Liver (tissue), 9 donors: ENCODE data around the gene LEMD1. TPM values are rescaled to one million over a fixed set of nuclear protein-coding genes. Genes with fewer than 3 reads are reported as not detected.

Experiments used
- DNase-seq: peaks from one replicate; pipeline ENCODE4 v3.0.0-alpha.2; 2017; ENCODE audit warnings: low spot score
- H3K27ac ChIP-seq, 2 donors: one replicate each; pipeline ENCODE4 v1.7.0; 2013; ENCODE audit warnings: inconsistent platforms in 2 of 2, low read length in 2 of 2, control low read depth in 1 of 2, low read depth in 1 of 2, mild to moderate bottlenecking in 1 of 2
- H3K27me3 ChIP-seq, 4 donors: one replicate each; pipeline versions ENCODE4 v1.6.1 to v1.7.0; 2013; ENCODE audit warnings: low read length in 3 of 4, inconsistent platforms in 1 of 4, mild to moderate bottlenecking in 1 of 4, moderate library complexity in 1 of 4; ENCODE audit not compliant: control insufficient read depth in 4 of 4, insufficient read depth in 4 of 4
- H3K36me3 ChIP-seq, 4 donors: one replicate each; pipeline versions ENCODE4 v1.6.1 to v1.7.0; 2013; ENCODE audit warnings: low read length in 3 of 4, mild to moderate bottlenecking in 3 of 4, low read depth in 1 of 4, moderate library complexity in 1 of 4; ENCODE audit not compliant: control insufficient read depth in 4 of 4, insufficient read depth in 3 of 4
- H3K4me1 ChIP-seq, 4 donors: one replicate each; pipeline versions ENCODE4 v1.6.1 to v1.7.0; 2013; ENCODE audit warnings: low read length in 3 of 4, mild to moderate bottlenecking in 3 of 4, moderate library complexity in 1 of 4; ENCODE audit not compliant: control insufficient read depth in 4 of 4, insufficient read depth in 4 of 4
- H3K4me3 ChIP-seq, 3 donors: one replicate each; pipeline versions ENCODE4 v1.6.1 to v1.7.0; 2013; ENCODE audit warnings: low read length in 3 of 3, control low read depth in 1 of 3, low read depth in 1 of 3, mild to moderate bottlenecking in 1 of 3
- H3K9ac ChIP-seq, 2 donors: one replicate each; pipeline ENCODE4 v1.7.0; 2013; ENCODE audit warnings: low read length in 2 of 2, mild to moderate bottlenecking in 2 of 2, moderate library complexity in 2 of 2, control low read depth in 1 of 2, low read depth in 1 of 2
- H3K9me3 ChIP-seq, 4 donors: one replicate each; pipeline versions ENCODE4 v1.6.1 to v1.7.0; 2013; ENCODE audit warnings: low read length in 3 of 4; ENCODE audit not compliant: control insufficient read depth in 4 of 4
- ATF3 ChIP-seq: IDR thresholded peaks from 2 replicates; pipeline ENCODE4 v1.6.1; 2016; ENCODE audit warnings: antibody characterized with exemption
- FOXA2 ChIP-seq: IDR thresholded peaks from 2 replicates; pipeline ENCODE4 v1.6.1; 2016; ENCODE audit warnings: antibody characterized with exemption
- HNF4A ChIP-seq, 2 donors: conservative IDR thresholded peaks; 2 replicates each; pipeline ENCODE4 v1.6.1; 2016; ENCODE audit warnings: antibody characterized with exemption in 2 of 2, mild to moderate bottlenecking in 2 of 2
- HNF4G ChIP-seq: IDR thresholded peaks from 2 replicates; pipeline ENCODE4 v1.6.1; 2016; ENCODE audit warnings: antibody characterized with exemption
- JUND ChIP-seq, 2 donors: IDR thresholded peaks; 2 replicates each; pipeline ENCODE4 v1.6.1; 2016; ENCODE audit warnings: antibody characterized with exemption in 2 of 2
- MAX ChIP-seq: IDR thresholded peaks from 2 replicates; pipeline ENCODE4 v1.6.1; 2016; ENCODE audit warnings: antibody characterized with exemption
- NR2F2 ChIP-seq: IDR thresholded peaks from 2 replicates; pipeline ENCODE4 v1.6.1; 2016; ENCODE audit warnings: antibody characterized with exemption
- RAD21 ChIP-seq, 2 donors: IDR thresholded peaks; 2 replicates each; pipeline ENCODE4 v1.6.1; 2016; ENCODE audit warnings: antibody characterized with exemption in 2 of 2, mild to moderate bottlenecking in 2 of 2
- SP1 ChIP-seq: IDR thresholded peaks from 2 replicates; pipeline ENCODE4 v1.6.1; 2018; ENCODE audit warnings: antibody characterized with exemption, mild to moderate bottlenecking
- WGBS: extraction: QIAGEN DNeasy Blood & Tissue Kit; methylation state at CpG from one replicate; pipeline ENCODE4 v1.1.7; 2013; 5-methylcytosine and 5-hydroxymethylcytosine counted together
- polyA plus RNA-seq, 2 donors: library from polyadenylated mRNA; stranded (reverse) in 1 of 2; unstranded in 1 of 2; fragments of 200-250 nt in 1 of 2; fragments of >200 nt in 1 of 2; fragmentation: Nextera tagmentation in 1 of 2; extraction: Ambion mirVana in 1 of 2; gene quantifications; one replicate each; pipeline versions ENCODE4 v1.2.1 to v1.2.3, GENCODE V29; 2013 to 2015
- total RNA-seq, 2 donors: library from RNA; depleted of rRNA; stranded (reverse); fragments of >200 nt; gene quantifications; one replicate each; pipeline ENCODE4 v1.2.3, GENCODE V29; 2014
- TF ChIP-seq, protein P1 (sequence below): IDR thresholded peaks from 2 replicates; pipeline ENCODE4 v1.6.1; 2016; ENCODE audit warnings: antibody characterized with exemption
- TF ChIP-seq, protein P2 (sequence below): fragments of 150-350 bp; IDR thresholded peaks from 2 replicates; pipeline ENCODE4 v1.5.1; 2017; ENCODE audit warnings: improper control_type of control experiment, low read depth, low read length; ENCODE audit not compliant: missing input control
- donor health status: healthy.
- donor health status: healthy.
- donor health status: healthy.
- donor health status: healthy.
- donor health status: healthy.

The LEMD1 gene
- total and polyA plus RNA-seq, 4 donors = not detected

DNA sequence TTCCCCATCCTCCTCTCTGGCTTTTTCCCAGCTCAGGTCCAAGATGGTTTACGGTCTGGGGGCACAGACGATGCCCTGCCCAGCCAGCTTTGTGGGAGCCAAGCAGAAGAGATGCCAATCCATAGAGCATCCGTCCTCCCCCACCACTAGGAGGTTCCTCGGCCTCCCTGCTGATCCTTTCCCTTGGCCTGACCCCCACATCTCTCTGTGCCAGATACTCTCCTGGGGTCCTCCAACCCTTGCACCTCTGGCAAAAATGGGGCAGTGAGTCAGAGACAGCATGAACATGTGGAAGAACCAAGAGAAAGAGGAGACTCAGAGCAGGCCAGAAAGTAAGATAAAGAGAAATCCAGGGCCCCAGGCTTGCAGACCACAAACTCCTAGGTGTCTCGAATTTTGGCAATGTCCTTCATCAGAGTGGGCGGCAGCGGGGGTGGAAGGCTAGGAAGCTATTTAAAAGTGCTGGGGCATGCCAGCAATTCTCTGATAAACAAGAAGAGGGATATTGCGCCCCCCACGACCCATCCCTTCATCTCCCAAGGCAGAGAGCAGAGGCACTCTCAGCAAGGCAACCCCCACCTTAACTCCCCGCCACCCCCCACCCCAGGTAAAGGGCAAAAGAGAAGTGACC lies 22.6 kb upstream of the LEMD1 start (continued):
- TF ChIP-seq SP1 (no peak), HNF4A (conservative IDR thresholded peaks at IDR 0.05) (no peak), MAX (no peak), HNF4G (no peak)

DNA sequence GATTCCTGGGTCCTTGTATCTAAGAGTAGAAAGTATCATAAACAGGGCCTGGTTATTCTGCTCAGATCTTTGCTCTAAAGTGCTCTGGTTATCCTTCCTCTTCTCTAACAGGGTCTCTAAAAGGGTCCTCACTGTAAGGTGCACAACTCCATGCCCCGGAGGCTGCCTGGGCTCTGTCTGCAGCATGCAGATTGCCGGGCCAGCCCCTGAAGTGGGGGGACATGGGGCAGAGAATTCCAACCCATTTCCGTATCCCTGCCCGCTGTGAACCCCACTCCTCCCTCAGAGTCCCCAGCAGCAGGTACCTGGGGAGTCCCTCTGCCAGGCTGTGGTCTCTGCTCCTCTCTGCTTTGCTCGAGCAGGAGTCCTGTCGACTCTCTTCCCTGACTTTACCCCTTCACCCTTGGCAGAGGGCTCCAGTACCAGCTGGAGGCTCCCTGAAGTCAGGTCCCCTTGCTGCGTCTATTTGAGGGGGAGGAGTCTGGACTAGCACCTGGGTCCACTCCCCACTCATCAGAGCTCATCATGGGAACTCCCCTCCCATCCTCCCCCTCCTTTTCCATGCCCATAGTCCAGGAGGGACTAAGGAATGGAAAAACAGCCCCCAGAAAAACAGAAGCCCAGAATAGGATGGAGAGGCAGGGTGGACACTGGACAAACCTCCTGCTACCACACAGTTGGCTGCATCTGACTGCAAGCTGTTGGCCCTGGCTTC lies 21.9 kb upstream of the LEMD1 start:
- Histone ChIP-seq H3K4me3 (no peak overlapping the region), H3K27ac (no peak overlapping the region), H3K27me3 (no peaks in the 10 kb centered on the region), H3K36me3 (no peaks in the 10 kb centered on the region), H3K9me3 (no peaks in the 10 kb centered on the region), H3K4me1 (peaks cover 0 to 14% (median 1%) of the 10 kb centered on the region in 4 donors), H3K9ac (no peak overlapping the region)
- TF ChIP-seq NR2F2 (no peak), ATF3 (no peak), JUND (IDR thresholded peaks at IDR 0.05) (no peak), SP1 (no peak), HNF4G (no peak)
- TF ChIP-seq, protein P1, sequence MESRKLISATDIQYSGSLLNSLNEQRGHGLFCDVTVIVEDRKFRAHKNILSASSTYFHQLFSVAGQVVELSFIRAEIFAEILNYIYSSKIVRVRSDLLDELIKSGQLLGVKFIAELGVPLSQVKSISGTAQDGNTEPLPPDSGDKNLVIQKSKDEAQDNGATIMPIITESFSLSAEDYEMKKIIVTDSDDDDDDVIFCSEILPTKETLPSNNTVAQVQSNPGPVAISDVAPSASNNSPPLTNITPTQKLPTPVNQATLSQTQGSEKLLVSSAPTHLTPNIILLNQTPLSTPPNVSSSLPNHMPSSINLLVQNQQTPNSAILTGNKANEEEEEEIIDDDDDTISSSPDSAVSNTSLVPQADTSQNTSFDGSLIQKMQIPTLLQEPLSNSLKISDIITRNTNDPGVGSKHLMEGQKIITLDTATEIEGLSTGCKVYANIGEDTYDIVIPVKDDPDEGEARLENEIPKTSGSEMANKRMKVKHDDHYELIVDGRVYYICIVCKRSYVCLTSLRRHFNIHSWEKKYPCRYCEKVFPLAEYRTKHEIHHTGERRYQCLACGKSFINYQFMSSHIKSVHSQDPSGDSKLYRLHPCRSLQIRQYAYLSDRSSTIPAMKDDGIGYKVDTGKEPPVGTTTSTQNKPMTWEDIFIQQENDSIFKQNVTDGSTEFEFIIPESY = no peak
- DNase-seq = no peak
- 61% methylated on average over 7 of the region's 7 CpGs for WGBS

DNA sequence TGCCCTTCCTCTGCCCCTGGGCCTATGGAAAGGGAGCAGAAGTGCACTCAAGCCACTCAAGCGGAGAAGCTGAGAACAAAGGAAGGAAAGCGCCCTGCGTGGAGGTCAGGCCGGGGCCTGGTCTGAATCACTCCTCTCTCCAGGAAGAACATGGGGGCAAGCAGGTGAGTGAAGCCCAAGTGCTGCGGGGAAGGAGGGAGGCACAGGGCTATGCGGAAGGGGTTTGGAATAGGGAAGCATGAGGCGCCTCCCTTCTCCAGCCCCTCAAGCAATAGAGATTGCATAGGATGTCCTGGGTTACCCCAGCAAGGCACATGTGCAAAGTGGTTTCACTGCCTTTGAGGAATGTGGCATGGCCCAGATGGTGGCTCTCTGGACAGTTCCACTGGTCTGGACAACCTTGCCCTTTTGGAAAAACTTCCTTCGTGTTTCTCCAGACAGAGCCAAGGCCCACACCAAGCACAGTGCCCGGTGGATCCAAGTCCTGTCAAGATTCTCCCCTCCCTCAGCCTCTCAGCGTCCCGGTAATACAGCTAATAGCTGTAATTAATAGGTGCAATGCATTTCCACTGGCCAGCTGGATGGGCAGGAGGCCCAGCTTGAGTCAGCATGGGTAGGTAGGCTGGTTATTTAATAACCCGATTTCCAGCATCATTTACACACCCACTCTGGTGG lies 20.3 kb upstream of the LEMD1 start:
- Histone ChIP-seq H3K27me3 (no peaks in the 10 kb centered on the region), H3K27ac (no peak overlapping the region), H3K4me1 (peaks cover 0 to 18% (median 1%) of the 10 kb centered on the region in 4 donors), H3K4me3 (no peak overlapping the region), H3K36me3 (no peaks in the 10 kb centered on the region), H3K9me3 (no peaks in the 10 kb centered on the region), H3K9ac (no peak overlapping the region)
- TF ChIP-seq NR2F2 = no peak
- TF ChIP-seq, protein P2, sequence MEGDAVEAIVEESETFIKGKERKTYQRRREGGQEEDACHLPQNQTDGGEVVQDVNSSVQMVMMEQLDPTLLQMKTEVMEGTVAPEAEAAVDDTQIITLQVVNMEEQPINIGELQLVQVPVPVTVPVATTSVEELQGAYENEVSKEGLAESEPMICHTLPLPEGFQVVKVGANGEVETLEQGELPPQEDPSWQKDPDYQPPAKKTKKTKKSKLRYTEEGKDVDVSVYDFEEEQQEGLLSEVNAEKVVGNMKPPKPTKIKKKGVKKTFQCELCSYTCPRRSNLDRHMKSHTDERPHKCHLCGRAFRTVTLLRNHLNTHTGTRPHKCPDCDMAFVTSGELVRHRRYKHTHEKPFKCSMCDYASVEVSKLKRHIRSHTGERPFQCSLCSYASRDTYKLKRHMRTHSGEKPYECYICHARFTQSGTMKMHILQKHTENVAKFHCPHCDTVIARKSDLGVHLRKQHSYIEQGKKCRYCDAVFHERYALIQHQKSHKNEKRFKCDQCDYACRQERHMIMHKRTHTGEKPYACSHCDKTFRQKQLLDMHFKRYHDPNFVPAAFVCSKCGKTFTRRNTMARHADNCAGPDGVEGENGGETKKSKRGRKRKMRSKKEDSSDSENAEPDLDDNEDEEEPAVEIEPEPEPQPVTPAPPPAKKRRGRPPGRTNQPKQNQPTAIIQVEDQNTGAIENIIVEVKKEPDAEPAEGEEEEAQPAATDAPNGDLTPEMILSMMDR = no peak
- TF ChIP-seq FOXA2 = no peak
- TF ChIP-seq RAD21 (IDR thresholded peaks at IDR 0.05) = no peak
- DNase-seq = no peak
- WGBS = 81% methylated on average over 12 of the region's 12 CpGs
